ENCODE results near the gene GSTO2.
A peak's percentile ranks its signal among the peaks of the same experiment; 100 is the strongest.

Gene GSTO2

DNA sequence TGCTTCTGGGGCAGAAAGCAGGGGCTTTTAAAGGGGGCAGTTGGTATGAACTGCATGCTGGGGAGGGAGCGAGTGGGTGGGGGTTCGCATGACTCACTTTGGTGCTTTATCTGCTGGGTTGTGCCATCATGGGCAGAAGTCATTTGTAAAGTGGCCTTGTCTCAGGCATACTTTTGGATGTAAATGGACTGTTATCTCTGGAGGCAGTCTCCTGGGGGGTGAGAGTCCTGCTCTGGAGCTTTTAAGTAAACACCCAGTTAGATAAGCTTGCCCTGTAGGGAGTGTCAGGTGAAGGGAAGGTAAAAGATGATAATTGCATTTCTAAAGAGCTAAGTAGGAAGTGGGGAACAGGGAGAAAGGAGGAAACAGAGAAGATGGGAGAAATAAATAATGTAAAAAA lies 15.9 kb upstream of the GSTO2 start:
- DNase-seq (ENCODE audit: low read depth), result no peak
- TF ChIP-seq, protein P1, sequence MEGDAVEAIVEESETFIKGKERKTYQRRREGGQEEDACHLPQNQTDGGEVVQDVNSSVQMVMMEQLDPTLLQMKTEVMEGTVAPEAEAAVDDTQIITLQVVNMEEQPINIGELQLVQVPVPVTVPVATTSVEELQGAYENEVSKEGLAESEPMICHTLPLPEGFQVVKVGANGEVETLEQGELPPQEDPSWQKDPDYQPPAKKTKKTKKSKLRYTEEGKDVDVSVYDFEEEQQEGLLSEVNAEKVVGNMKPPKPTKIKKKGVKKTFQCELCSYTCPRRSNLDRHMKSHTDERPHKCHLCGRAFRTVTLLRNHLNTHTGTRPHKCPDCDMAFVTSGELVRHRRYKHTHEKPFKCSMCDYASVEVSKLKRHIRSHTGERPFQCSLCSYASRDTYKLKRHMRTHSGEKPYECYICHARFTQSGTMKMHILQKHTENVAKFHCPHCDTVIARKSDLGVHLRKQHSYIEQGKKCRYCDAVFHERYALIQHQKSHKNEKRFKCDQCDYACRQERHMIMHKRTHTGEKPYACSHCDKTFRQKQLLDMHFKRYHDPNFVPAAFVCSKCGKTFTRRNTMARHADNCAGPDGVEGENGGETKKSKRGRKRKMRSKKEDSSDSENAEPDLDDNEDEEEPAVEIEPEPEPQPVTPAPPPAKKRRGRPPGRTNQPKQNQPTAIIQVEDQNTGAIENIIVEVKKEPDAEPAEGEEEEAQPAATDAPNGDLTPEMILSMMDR (conservative IDR thresholded peaks at IDR 0.05; ENCODE audit: low read depth, low read length), result no peak
- H3K4me3 ChIP-seq (ENCODE audit: low read depth, low read length), result no peak overlapping the region

DNA sequence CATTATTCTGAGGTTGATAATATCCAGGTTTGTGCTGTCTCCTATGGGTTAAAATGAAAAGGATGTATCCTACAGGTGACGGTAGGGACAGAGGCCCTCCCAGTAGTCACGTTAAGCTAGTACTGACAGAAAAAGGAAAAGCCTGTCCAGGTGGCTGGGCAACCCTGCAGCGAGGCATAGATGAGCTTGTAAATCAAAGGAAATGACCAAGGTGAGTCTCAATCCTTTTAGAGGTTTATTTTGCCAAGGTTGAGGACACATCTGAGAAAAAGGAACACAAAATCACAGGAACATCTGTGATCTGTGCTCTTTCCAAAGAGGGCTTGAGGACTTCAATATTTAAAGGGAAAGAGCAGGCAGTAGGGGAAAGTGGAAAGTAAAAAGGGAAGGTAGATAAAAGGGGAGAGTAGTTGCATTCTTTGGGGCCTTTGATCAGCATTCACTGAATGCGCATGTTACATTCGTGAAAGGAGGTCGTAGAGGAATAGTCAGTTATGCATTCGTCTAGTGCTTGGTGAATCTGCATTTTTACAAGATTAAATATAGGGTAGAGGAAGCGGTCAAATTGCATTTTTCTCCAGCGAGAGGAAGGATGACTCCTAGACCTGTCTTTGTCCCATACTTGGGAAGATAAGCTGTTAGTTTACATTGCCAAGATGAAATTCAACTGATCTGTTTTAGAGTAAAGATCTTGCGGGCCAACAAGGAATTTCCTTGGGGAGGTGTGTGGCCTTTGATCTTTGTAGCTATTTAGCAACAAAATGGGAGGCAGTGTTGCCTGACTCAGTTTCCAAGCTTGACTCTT lies 15.2 kb upstream of the GSTO2 start:
- no peak for DNase-seq (ENCODE audit: low read depth)
- TF ChIP-seq, protein P1 (conservative IDR thresholded peaks at IDR 0.05; ENCODE audit: low read depth, low read length), result no peak
- peak overlapping the region; percentile 81 for H3K4me3 ChIP-seq (ENCODE audit: low read depth, low read length)

DNA sequence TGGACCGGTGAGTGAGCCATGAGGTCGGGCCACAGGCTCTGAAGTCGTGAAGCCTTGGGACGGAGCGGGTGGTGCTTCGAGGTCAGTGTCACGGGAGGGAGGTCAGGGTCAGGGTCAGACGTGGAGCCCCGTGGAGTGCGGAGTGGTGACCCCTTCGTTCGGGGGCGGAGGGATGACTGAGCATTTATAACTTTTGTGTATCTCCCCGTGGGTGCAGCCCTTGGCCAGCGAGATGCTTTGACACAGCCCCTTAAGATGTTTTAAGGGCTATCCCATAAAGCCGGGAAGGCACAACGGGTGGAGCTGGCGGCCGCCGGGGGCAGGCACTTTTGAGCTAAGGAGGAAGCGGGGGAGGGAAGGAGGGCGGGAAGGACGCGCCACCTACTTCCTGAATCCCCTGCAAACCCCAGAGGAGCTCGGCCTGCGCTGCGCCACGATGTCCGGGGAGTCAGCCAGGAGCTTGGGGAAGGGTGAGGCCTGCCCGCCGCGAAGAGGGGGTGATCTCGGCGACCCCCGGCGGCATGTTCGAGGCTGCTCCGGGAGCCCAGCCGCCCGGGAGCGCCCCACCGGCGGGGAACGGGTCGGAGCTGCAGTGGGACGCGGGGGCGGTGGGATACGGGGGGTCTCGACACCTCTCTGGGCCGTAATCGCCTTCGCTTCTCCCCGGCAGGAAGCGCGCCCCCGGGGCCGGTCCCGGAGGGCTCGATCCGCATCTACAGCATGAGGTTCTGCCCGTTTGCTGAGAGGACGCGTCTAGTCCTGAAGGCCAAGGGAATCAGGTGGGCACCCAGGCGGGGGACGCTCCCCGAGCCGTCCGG lies 14.3 kb upstream of the GSTO2 start, which contains the start of gene GSTO1:
TSS of gene GSTO1 (plus strand) at position 400 of the 818 bp plus-strand sequence. CDS start at position 437, 37 bp downstream.
- peak within 1 kb of the TSS; percentile 81 for H3K4me3 ChIP-seq (ENCODE audit: low read depth, low read length)
- peak; percentile 67 for DNase-seq (ENCODE audit: low read depth)
- TF ChIP-seq, protein P1 (conservative IDR thresholded peaks at IDR 0.05; ENCODE audit: low read depth, low read length), result no peak

GRCh38 chr10:104255311-104255981 lies 13.5 kb upstream of the GSTO2 start:
- DNase-seq (ENCODE audit: low read depth), result peak; percentile 91
- H3K4me3 ChIP-seq (ENCODE audit: low read depth, low read length), result peak overlapping the region; percentile 81
- TF ChIP-seq, protein P1 (conservative IDR thresholded peaks at IDR 0.05; ENCODE audit: low read depth, low read length), result no peak

GRCh38 chr10:104256335-104256961 lies 12.5 kb upstream of the GSTO2 start:
- peak overlapping the region; percentile 81 for H3K4me3 ChIP-seq (ENCODE audit: low read depth, low read length)
- peak; percentile 34 for DNase-seq (ENCODE audit: low read depth)
- TF ChIP-seq, protein P1 (conservative IDR thresholded peaks at IDR 0.05; ENCODE audit: low read depth, low read length), result no peak

GRCh38 chr10:104257235-104257634 lies 11.7 kb upstream of the GSTO2 start:
- no peak for DNase-seq (ENCODE audit: low read depth)
- no peak overlapping the region for H3K4me3 ChIP-seq (ENCODE audit: low read depth, low read length)
- TF ChIP-seq, protein P1 (conservative IDR thresholded peaks at IDR 0.05; ENCODE audit: low read depth, low read length), result no peak

All from choroid plexus epithelial cell (primary cell).